HG03442 (cell line): ENCODE measurements around the gene CUEDC1.

Experiments used
- ATAC-seq: cut with Tn5 transposase; IDR thresholded peaks from one replicate; pipeline ENCODE4 v1.9.1; 2021; ENCODE audit warnings: mild to moderate bottlenecking, moderate library complexity; ENCODE audit not compliant: unreplicated experiment

Gene CUEDC1

GRCh38 chr17:57866319-57866718, 88.9 kb downstream of the CUEDC1 start:
- no peak for ATAC-seq

- ATAC-seq: no peak
Measured at GRCh38 chr17:57864273-57864672, 90.9 kb downstream of the CUEDC1 start.

GRCh38 chr17:57862694-57863667, 92.2 kb downstream of the CUEDC1 start:
- ATAC-seq: no peak

GRCh38 chr17:57861790-57862693, 93.2 kb downstream of the CUEDC1 start:
- ATAC-seq: no peak

GRCh38 chr17:57861000-57861789, 94.0 kb downstream of the CUEDC1 start:
- no peak for ATAC-seq

GRCh38 chr17:57860414-57860999, 94.7 kb downstream of the CUEDC1 start:
- ATAC-seq: no peak

GRCh38 chr17:57859601-57860413, 95.4 kb downstream of the CUEDC1 start:
- no peak for ATAC-seq

- ATAC-seq: no peak
Measured at GRCh38 chr17:57858838-57859237, 96.4 kb downstream of the CUEDC1 start.

GRCh38 chr17:57856792-57857620, 98.2 kb downstream of the CUEDC1 start:
- ATAC-seq: no peak

GRCh38 chr17:57855391-57856035, 99.7 kb downstream of the CUEDC1 start:
- no peak for ATAC-seq

GRCh38 chr17:57853695-57854094, 101.5 kb downstream of the CUEDC1 start:
- ATAC-seq: no peak

- ATAC-seq: no peak
Measured at GRCh38 chr17:57852955-57853328, 102.3 kb downstream of the CUEDC1 start.

- ATAC-seq: no peak
Measured at GRCh38 chr17:57852092-57852954, 102.9 kb downstream of the CUEDC1 start.

- peak; percentile 94 for ATAC-seq
Measured at GRCh38 chr17:57849874-57850754, 105.1 kb downstream of the CUEDC1 start, which contains the start of gene MRPS23. Gene MRPS23 (minus strand): TSS chr17:57850044. CDS start chr17:57850010, 34 bp downstream.

GRCh38 chr17:57849163-57849873, 105.9 kb downstream of the CUEDC1 start:
- ATAC-seq: no peak
